Renal cortex interstitium (tissue), 15 donors: Measurements from ENCODE around the gene KHSRP. TPM values are rescaled to one million over a fixed set of nuclear protein-coding genes. Genes with fewer than 3 reads are reported as not detected.

Experiments
- DNase-seq, 11 donors: peaks; one replicate each; pipeline ENCODE4 v3.0.0-alpha.2; 2013; ENCODE audit warnings: low read depth in 9 of 11, low spot score in 4 of 11; ENCODE audit errors: extremely low read depth in 1 of 11
- long read RNA-seq, 16 experiments: transcript quantifications; one replicate each; lab custom pipeline, GENCODE V29; 2026
- polyA plus RNA-seq, 3 donors: library from polyadenylated mRNA; unstranded; fragments of 120-200 nt; gene quantifications; one replicate each; pipeline ENCODE4 v1.2.1, GENCODE V29; 2013; ENCODE audit not compliant: insufficient read length in 3 of 3

Gene KHSRP
- 100 to 1,000 TPM; 273 to 347 (median 314) TPM for polyA plus RNA-seq
- long read RNA-seq, donor 1, transcript KHSRP-212 (3 exons, 851 nt): major isoform, 12 of 33 reads
- long read RNA-seq, donor 1, partial matches to known transcripts: 18 of 33 reads
- long read RNA-seq, donor 1, other reads (novel, unspliced or antisense): 0 of 33 reads
- long read RNA-seq, donor 2, transcript KHSRP-212 (3 exons, 851 nt): major isoform, 13 of 56 reads
- long read RNA-seq, donor 2, partial matches to known transcripts: 39 of 56 reads
- long read RNA-seq, donor 2, other reads (novel, unspliced or antisense): 0 of 56 reads
- long read RNA-seq, donor 3, transcript KHSRP-211 (2 exons, 428 nt): major isoform, 5 of 36 reads
- long read RNA-seq, donor 3, partial matches to known transcripts: 29 of 36 reads
- long read RNA-seq, donor 3, other reads (novel, unspliced or antisense): 0 of 36 reads
- long read RNA-seq, donor 4, partial matches to known transcripts: 8 of 14 reads
- long read RNA-seq, donor 4, other reads (novel, unspliced or antisense): 0 of 14 reads
- long read RNA-seq, donor 5: 0 reads
- long read RNA-seq, donor 6, transcript KHSRP-212 (3 exons, 851 nt): major isoform, 11 of 34 reads
- long read RNA-seq, donor 6, partial matches to known transcripts: 20 of 34 reads
- long read RNA-seq, donor 6, other reads (novel, unspliced or antisense): 0 of 34 reads
- long read RNA-seq, donor 7, transcript KHSRP-211 (2 exons, 428 nt): major isoform, 6 of 25 reads
- long read RNA-seq, donor 7, partial matches to known transcripts: 14 of 25 reads
- long read RNA-seq, donor 7, other reads (novel, unspliced or antisense): 0 of 25 reads
- long read RNA-seq, donor 8: 0 reads
- long read RNA-seq, donor 9, transcript KHSRP-212 (3 exons, 851 nt): major isoform, 6 of 15 reads
- long read RNA-seq, donor 9, partial matches to known transcripts: 8 of 15 reads
- long read RNA-seq, donor 9, other reads (novel, unspliced or antisense): 0 of 15 reads
- long read RNA-seq, donor 10, transcript KHSRP-212 (3 exons, 851 nt): major isoform, 7 of 30 reads
- long read RNA-seq, donor 10, partial matches to known transcripts: 20 of 30 reads
- long read RNA-seq, donor 10, other reads (novel, unspliced or antisense): 0 of 30 reads
- long read RNA-seq, donor 11, partial matches to known transcripts: 13 of 18 reads
- long read RNA-seq, donor 11, other reads (novel, unspliced or antisense): 0 of 18 reads
- long read RNA-seq, donor 12, partial matches to known transcripts: 5 of 9 reads
- long read RNA-seq, donor 12, other reads (novel, unspliced or antisense): 0 of 9 reads
- long read RNA-seq, donor 13: 0 reads
- long read RNA-seq, donor 14, partial matches to known transcripts: 6 of 7 reads
- long read RNA-seq, donor 14, other reads (novel, unspliced or antisense): 0 of 7 reads
- long read RNA-seq, donor 15, partial matches to known transcripts: 0 of 2 reads
- long read RNA-seq, donor 15, other reads (novel, unspliced or antisense): 0 of 2 reads
- long read RNA-seq, donor 16, transcript KHSRP-212 (3 exons, 851 nt): major isoform, 12 of 69 reads
- long read RNA-seq, donor 16, transcript KHSRP-211 (2 exons, 428 nt): minor isoform, 6 of 69 reads
- long read RNA-seq, donor 16, partial matches to known transcripts: 51 of 69 reads
- long read RNA-seq, donor 16, other reads (novel, unspliced or antisense): 0 of 69 reads

- no peak for DNase-seq
Measured at GRCh38 chr19:6424195-6424938, at the start of gene KHSRP. Gene KHSRP (minus strand): TSS chr19:6424811. CDS start chr19:6424701, 110 bp downstream.

- DNase-seq: no peak
Measured at GRCh38 chr19:6473647-6474046, 49.0 kb upstream of the KHSRP start.

- DNase-seq: no peak
Measured at GRCh38 chr19:6472713-6473112, 48.1 kb upstream of the KHSRP start.

- DNase-seq: no peak
Measured at GRCh38 chr19:6471076-6471475, 46.5 kb upstream of the KHSRP start.

- no peak for DNase-seq
Measured at GRCh38 chr19:6470173-6470572, 45.6 kb upstream of the KHSRP start.

GRCh38 chr19:6467384-6467783 is 42.8 kb upstream of the KHSRP start:
- DNase-seq: no peak

- DNase-seq: no peak
Measured at GRCh38 chr19:6466526-6467248, 42.1 kb upstream of the KHSRP start.

- DNase-seq: no peak
Measured at GRCh38 chr19:6465663-6466062, 41.1 kb upstream of the KHSRP start.

- DNase-seq: no peak
Measured at GRCh38 chr19:6465006-6465405, 40.4 kb upstream of the KHSRP start.

- peak in 8 of 11 donors; percentile 44 to 84 (median 59) for DNase-seq
Measured at GRCh38 chr19:6464070-6464873, 39.7 kb upstream of the KHSRP start, which contains the start of gene CRB3. Gene CRB3 (plus strand): TSS chr19:6464271. CDS start chr19:6464702, 431 bp downstream.

- DNase-seq: peak; percentile 93 to 99 (median 97)
Measured at GRCh38 chr19:6460099-6460884, 35.7 kb upstream of the KHSRP start.

GRCh38 chr19:6459262-6460098 is 34.9 kb upstream of the KHSRP start, which contains the start of gene SLC25A23:
Gene SLC25A23 (minus strand): TSS chr19:6459792. CDS start chr19:6459628, 164 bp downstream.
- peak in 9 of 11 donors; percentile 55 to 82 (median 68) for DNase-seq

GRCh38 chr19:6458695-6459261 is 34.2 kb upstream of the KHSRP start:
- DNase-seq: no peak
